ENCODE data around the gene INTS12. TPM values are rescaled to one million over a fixed set of nuclear protein-coding genes. Genes with fewer than 3 reads are reported as not detected.

Gene INTS12
- total RNA-seq, 1 donor from 2014 or later = 19.1 TPM

GRCh38 chr4:105637408-105638176, 70.9 kb downstream of the INTS12 start:
- peak; percentile 69 for ATAC-seq
- DNase-seq (ENCODE audit: low spot score) = peak; percentile 80
- intact Hi-C loops (cut with DNase I) = no loop called here

- intact Hi-C loops (cut with DNase I) = no loop called here
- DNase-seq (ENCODE audit: low spot score) (no peak), ATAC-seq (no peak)
These were observed 73.9 kb downstream of the INTS12 start for GRCh38 chr4:105634402-105635080.

- ATAC-seq (no peak), DNase-seq (ENCODE audit: low spot score) (no peak)
- intact Hi-C loops (cut with DNase I) = no loop called here
These were observed 75.2 kb downstream of the INTS12 start for GRCh38 chr4:105633241-105633640.

Other genes with a start within 250 kb of the INTS12 start
- gene PPA2, start 234.6 kb downstream of the INTS12 start, total RNA-seq = 61.8 TPM
- gene ARHGEF38, start 156.1 kb downstream of the INTS12 start, total RNA-seq = 0.40 TPM
- 7.4 TPM for gene GSTCD, start 95 bp upstream of the INTS12 start, total RNA-seq
- gene NPNT, start 186.8 kb upstream of the INTS12 start, total RNA-seq = 39.4 TPM